Esophagus squamous epithelium (tissue), 4 donors: ENCODE measurements around the gene COX5A.

ENCODE experiments used
- CTCF ChIP-seq, 6 experiments: fragments of 450-650 bp in 4 of 6; fragments of 200-600 bp in 2 of 6; sonication (generic) in 2 of 6; IDR thresholded peaks; one replicate each; pipeline ENCODE4 v1.5.1; 2016 to 2019; ENCODE audit warnings: antibody characterized with exemption in 6 of 6, mild to moderate bottlenecking in 4 of 6, moderate library complexity in 4 of 6
- POLR2A ChIP-seq, 4 donors: fragments of 450-650 bp; IDR thresholded peaks; one replicate each; pipeline ENCODE4 v1.6.1; 2017; ENCODE audit warnings: antibody characterized with exemption in 4 of 4, mild to moderate bottlenecking in 4 of 4, moderate library complexity in 3 of 4

GRCh38 chr15:74892313-74892712, 45.6 kb downstream of the COX5A start:
- no peak for TF ChIP-seq POLR2A (IDR thresholded peaks at IDR 0.05)
- peak in 1 of 6 experiments; percentile 10 for TF ChIP-seq CTCF (IDR thresholded peaks at IDR 0.05)
